H4 (cell line): ENCODE data around the gene PCDHGA9. TPM values are rescaled to one million over a fixed set of nuclear protein-coding genes. Genes with fewer than 3 reads are reported as not detected.
"Not testable (repeated sequence)": the region's sequence is repeated elsewhere in the genome, so short reads cannot be mapped to it uniquely, and the experiment has no call there.

Experiments used
- DNase-seq: peaks from one replicate; pipeline ENCODE4 v3.0.0-alpha.2; 2015; ENCODE audit warnings: low spot score
- total RNA-seq: library from RNA; depleted of rRNA; stranded (reverse); fragments of >200 nt; shearing (Covaris generic); gene quantifications from 2 replicates; pipeline ENCODE4 v1.2.3, GENCODE V29; 2014; rRNA removed

Gene PCDHGA9
- total RNA-seq = 1.1 and 1.8 TPM in 2 replicates

- no peak for DNase-seq
Observed at GRCh38 chr5:141402553-141403243, at the start of gene PCDHGA9. Gene PCDHGA9, plus strand, starts transcription at chr5:141402778. Its CDS starts 175 bp downstream, at chr5:141402953.

GRCh38 chr5:141354900-141355469 is 47.6 kb upstream of the PCDHGA9 start, which contains the start of gene PCDHGA4:
Gene PCDHGA4, plus strand, starts transcription at chr5:141355021. Its CDS starts 87 bp downstream, at chr5:141355108.
- DNase-seq = no peak

- DNase-seq = no peak
Observed at GRCh38 chr5:141355641-141356040, 46.9 kb upstream of the PCDHGA9 start.

- DNase-seq = no peak
Observed at GRCh38 chr5:141356133-141356532, 46.4 kb upstream of the PCDHGA9 start.

GRCh38 chr5:141356950-141357349 is 45.6 kb upstream of the PCDHGA9 start:
- no peak for DNase-seq

- DNase-seq = no peak
Observed at GRCh38 chr5:141359790-141360426, 42.7 kb upstream of the PCDHGA9 start, which contains the start of gene PCDHGB2. Gene PCDHGB2, plus strand, starts transcription at chr5:141359994. Its CDS starts 142 bp downstream, at chr5:141360136.

- DNase-seq = no peak
Observed at GRCh38 chr5:141360685-141361084, 41.9 kb upstream of the PCDHGA9 start.

- DNase-seq = no peak
Observed at GRCh38 chr5:141362719-141363118, 39.9 kb upstream of the PCDHGA9 start.

GRCh38 chr5:141363952-141364660 is 38.5 kb upstream of the PCDHGA9 start, which contains the start of gene PCDHGA5:
Gene PCDHGA5, plus strand, starts transcription at chr5:141364162. Its CDS starts 169 bp downstream, at chr5:141364331.
- no peak for DNase-seq

GRCh38 chr5:141366016-141366896 is 36.3 kb upstream of the PCDHGA9 start:
- no peak for DNase-seq

GRCh38 chr5:141369994-141370848 is 32.4 kb upstream of the PCDHGA9 start, which contains the start of gene PCDHGB3:
Gene PCDHGB3, plus strand, starts transcription at chr5:141370242. Its CDS starts 153 bp downstream, at chr5:141370395.
- DNase-seq = no peak

GRCh38 chr5:141371572-141372475 is 30.8 kb upstream of the PCDHGA9 start:
- no peak for DNase-seq

GRCh38 chr5:141373673-141374317 is 28.8 kb upstream of the PCDHGA9 start, which contains the start of gene PCDHGA6:
Gene PCDHGA6, plus strand, starts transcription at chr5:141373891. Its CDS starts 193 bp downstream, at chr5:141374084.
- no peak for DNase-seq

- DNase-seq = no peak
Observed at GRCh38 chr5:141374627-141375026, 28.0 kb upstream of the PCDHGA9 start.

GRCh38 chr5:141375444-141376155 is 27.0 kb upstream of the PCDHGA9 start:
- DNase-seq = not testable (repeated sequence)

- DNase-seq = no peak
Observed at GRCh38 chr5:141382469-141383294, 19.9 kb upstream of the PCDHGA9 start, which contains the start of gene PCDHGA7. Gene PCDHGA7, plus strand, starts transcription at chr5:141382742. Its CDS starts 158 bp downstream, at chr5:141382900.
